Cardiac fibroblast (primary cell): ENCODE results near the gene ARAP3.

Source experiments
- DNase-seq, 2 donors: peaks; one replicate each; pipeline versions ENCODE4 v3.0.0 to v3.0.0-alpha.2; 2010; ENCODE audit warnings: low read depth in 2 of 2
- H3K4me3 ChIP-seq, 2 donors: replicated peaks in 1 of 2; 1 replicate in 1 of 2; 2 replicates in 1 of 2; pipeline ENCODE4 v1.5.1; 2011; ENCODE audit warnings: low read depth in 2 of 2, low read length in 2 of 2, mild to moderate bottlenecking in 2 of 2, moderate library complexity in 1 of 2
- CTCF ChIP-seq: IDR thresholded peaks from one replicate; pipeline ENCODE4 v1.5.1; 2011; ENCODE audit warnings: low read depth, mild to moderate bottlenecking, low read length, inconsistent platforms

Gene ARAP3

GRCh38 chr5:141716009-141716408 lies 34.0 kb upstream of the ARAP3 start:
- H3K4me3 ChIP-seq, result no peak overlapping the region
- DNase-seq, result no peak
- TF ChIP-seq CTCF, result no peak

- TF ChIP-seq CTCF, result no peak
- DNase-seq, result no peak
- H3K4me3 ChIP-seq, result no peak overlapping the region
Observed at GRCh38 chr5:141715346-141715905, 33.4 kb upstream of the ARAP3 start.

- peak in 1 of 2 donors; percentile 14 for DNase-seq
- H3K4me3 ChIP-seq, result no peak overlapping the region
- no peak for TF ChIP-seq CTCF
Observed at GRCh38 chr5:141714542-141715310, 32.7 kb upstream of the ARAP3 start.

- H3K4me3 ChIP-seq, result no peak overlapping the region
- DNase-seq, result peak in 1 of 2 donors; percentile 37
- TF ChIP-seq CTCF, result no peak
Observed at GRCh38 chr5:141713616-141714309, 31.7 kb upstream of the ARAP3 start.

GRCh38 chr5:141711687-141712086 lies 29.7 kb upstream of the ARAP3 start:
- H3K4me3 ChIP-seq, result no peak overlapping the region
- no peak for TF ChIP-seq CTCF
- DNase-seq, result no peak

- DNase-seq, result no peak
- H3K4me3 ChIP-seq, result no peak overlapping the region
- no peak for TF ChIP-seq CTCF
Observed at GRCh38 chr5:141709699-141710267, 27.8 kb upstream of the ARAP3 start.
